ENCODE data around the gene LIMA1. TPM values are rescaled to one million over a fixed set of nuclear protein-coding genes. Genes with fewer than 3 reads are reported as not detected.

LIMA1 gene
- total RNA-seq, 2 donors from 2014 or later = 228 to 385 TPM

DNA sequence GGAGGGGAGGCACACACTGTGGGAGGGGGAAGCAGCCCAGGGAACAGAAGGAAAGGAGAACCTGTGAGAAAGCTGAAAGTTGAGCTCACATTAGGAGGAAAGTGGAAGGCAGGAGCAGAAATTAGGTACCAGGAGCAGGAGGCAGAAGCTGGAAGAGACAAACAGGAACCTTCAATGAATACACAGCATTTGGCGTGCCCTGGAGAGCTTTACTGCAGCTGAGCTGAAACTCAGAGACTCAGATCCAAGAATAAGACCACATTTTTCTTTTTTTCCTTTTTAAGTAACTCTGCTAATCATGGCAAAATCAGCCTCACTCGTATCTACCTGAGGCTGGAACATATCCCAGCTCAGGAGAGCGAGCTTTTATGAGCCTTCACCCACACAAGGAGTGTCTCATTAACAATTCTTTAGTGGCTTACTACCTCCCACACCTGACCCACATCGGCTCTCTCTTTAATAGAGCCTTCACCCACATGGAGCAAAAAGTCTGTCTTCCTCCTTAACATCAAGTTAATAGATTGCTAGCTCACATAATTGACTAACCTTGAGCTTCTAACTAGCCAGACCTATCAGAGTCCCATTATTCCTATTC, 97.9 kb downstream of the LIMA1 start:
- TF ChIP-seq, protein P1, sequence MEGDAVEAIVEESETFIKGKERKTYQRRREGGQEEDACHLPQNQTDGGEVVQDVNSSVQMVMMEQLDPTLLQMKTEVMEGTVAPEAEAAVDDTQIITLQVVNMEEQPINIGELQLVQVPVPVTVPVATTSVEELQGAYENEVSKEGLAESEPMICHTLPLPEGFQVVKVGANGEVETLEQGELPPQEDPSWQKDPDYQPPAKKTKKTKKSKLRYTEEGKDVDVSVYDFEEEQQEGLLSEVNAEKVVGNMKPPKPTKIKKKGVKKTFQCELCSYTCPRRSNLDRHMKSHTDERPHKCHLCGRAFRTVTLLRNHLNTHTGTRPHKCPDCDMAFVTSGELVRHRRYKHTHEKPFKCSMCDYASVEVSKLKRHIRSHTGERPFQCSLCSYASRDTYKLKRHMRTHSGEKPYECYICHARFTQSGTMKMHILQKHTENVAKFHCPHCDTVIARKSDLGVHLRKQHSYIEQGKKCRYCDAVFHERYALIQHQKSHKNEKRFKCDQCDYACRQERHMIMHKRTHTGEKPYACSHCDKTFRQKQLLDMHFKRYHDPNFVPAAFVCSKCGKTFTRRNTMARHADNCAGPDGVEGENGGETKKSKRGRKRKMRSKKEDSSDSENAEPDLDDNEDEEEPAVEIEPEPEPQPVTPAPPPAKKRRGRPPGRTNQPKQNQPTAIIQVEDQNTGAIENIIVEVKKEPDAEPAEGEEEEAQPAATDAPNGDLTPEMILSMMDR (IDR thresholded peaks at IDR 0.05) = no peak
- no peaks in the 10 kb centered on the region for H3K27me3 ChIP-seq
- DNase-seq = no peak
- H3K36me3 ChIP-seq = peaks cover 12% of the 10 kb centered on the region
- intact Hi-C loops (cut with DNase I) = no loop called here
- peaks cover 30% of the 10 kb centered on the region for H3K4me1 ChIP-seq
- H3K9ac ChIP-seq (ENCODE audit: low read depth in 2 of 2, low read length in 2 of 2) = peak overlapping the region in 1 of 2 donors; percentile 40
- no peak overlapping the region for H3K27ac ChIP-seq
- no peaks in the 10 kb centered on the region for H3K9me3 ChIP-seq
- no peak overlapping the region for H3K4me3 ChIP-seq

DNA sequence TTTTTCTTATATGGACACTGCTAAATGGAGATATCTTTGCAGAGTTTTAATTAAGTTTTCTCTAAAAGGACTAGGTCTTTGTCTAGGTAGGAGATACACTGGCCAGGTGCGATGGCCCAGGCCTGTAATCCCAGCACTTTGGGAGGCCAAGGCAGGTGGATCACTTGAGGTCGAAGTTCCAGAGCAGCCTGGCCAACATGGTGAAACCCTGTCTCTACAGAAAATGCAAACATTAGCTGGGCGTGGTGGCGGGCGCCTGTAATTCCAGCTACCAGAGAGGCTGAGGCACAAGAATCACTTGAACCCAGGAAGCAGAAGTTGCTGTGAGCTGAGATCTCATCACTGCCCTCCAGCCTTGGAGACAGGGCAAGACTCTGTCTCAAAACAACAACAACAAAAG, 99.1 kb downstream of the LIMA1 start:
- intact Hi-C loops (cut with DNase I) = no loop called here
- Histone ChIP-seq H3K9me3 (no peaks in the 10 kb centered on the region), H3K36me3 (peaks cover 18% of the 10 kb centered on the region), H3K27ac (no peak overlapping the region), H3K4me3 (no peak overlapping the region), H3K4me1 (peaks cover 27% of the 10 kb centered on the region), H3K9ac (ENCODE audit: low read depth in 2 of 2, low read length in 2 of 2) (no peak overlapping the region), H3K27me3 (no peaks in the 10 kb centered on the region)
- TF ChIP-seq, protein P1 (IDR thresholded peaks at IDR 0.05) = no peak
- DNase-seq = peak; percentile 59

DNA sequence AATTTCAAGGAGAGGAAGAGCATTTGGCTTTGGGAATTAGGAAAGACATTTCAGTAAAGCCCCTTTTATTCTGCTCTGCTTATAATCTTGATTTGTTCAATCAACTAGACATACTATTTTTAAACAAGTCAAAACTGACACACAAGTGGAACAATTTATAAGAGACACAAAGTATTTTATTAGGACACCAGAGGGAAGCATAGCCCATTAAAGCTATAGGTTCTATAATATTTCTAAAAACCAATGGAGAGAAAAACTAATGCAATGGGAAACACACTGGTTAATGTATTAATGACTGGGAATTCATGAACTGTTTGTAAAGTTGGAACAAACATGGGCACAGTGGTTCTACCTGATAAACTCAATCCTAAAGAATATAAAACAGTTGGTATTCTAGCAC, 100.9 kb downstream of the LIMA1 start:
- Histone ChIP-seq H3K27me3 (no peaks in the 10 kb centered on the region), H3K9ac (ENCODE audit: low read depth in 2 of 2, low read length in 2 of 2) (no peak overlapping the region), H3K4me1 (peaks cover 16% of the 10 kb centered on the region), H3K27ac (no peak overlapping the region), H3K9me3 (no peaks in the 10 kb centered on the region), H3K36me3 (peaks cover 14% of the 10 kb centered on the region), H3K4me3 (no peak overlapping the region)
- DNase-seq = no peak
- intact Hi-C loops (cut with DNase I) = no loop called here
- TF ChIP-seq, protein P1 (IDR thresholded peaks at IDR 0.05) = no peak

DNA sequence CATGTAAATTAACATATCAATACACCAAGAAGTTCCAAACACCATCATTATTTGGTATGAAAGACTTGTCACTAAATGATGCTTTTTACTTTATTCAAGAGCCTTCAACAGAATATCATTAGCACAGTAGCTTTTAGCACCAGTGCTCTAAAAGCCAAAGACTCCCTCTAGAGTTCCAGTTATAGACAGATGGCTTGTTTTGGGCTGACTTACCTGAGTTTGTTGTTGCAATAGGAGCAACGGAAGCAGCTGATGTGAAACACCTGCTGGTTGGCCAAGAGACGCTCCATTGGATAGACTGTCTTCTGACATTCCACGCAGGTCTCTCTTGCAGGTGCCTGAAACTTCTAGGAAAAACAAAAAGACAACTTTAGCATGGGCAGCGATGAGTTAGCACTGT, 101.6 kb downstream of the LIMA1 start:
- Histone ChIP-seq H3K9ac (ENCODE audit: low read depth in 2 of 2, low read length in 2 of 2) (no peak overlapping the region), H3K27me3 (no peaks in the 10 kb centered on the region), H3K9me3 (no peaks in the 10 kb centered on the region), H3K36me3 (peaks cover 14% of the 10 kb centered on the region), H3K27ac (no peak overlapping the region), H3K4me1 (peaks cover 15% of the 10 kb centered on the region), H3K4me3 (no peak overlapping the region)
- no peak for DNase-seq
- TF ChIP-seq, protein P1 (IDR thresholded peaks at IDR 0.05) = no peak
- intact Hi-C loops (cut with DNase I) = no loop called here

DNA sequence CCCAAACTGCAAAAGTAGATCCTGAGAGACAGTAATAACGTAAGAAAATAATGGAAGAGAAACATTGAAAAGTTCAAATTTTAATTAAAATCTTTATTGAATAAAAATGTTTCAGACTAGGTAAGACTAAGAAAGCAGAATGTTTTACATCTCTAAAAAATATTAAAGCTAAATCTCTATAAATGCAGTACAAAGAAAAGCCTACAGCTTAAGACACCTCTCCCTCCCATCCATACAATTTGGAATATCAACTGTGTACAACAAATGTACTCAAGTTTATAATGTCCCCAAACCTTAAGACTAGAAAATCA, 107.6 kb downstream of the LIMA1 start:
- intact Hi-C loops (cut with DNase I) = loop anchor here (5.0 kb wide), 2 partner anchors 43 to 98 kb away; no protein-coding TSS in a partner anchor
- DNase-seq = no peak
- Histone ChIP-seq H3K4me1 (no peaks in the 10 kb centered on the region), H3K27me3 (no peaks in the 10 kb centered on the region), H3K9me3 (no peaks in the 10 kb centered on the region), H3K9ac (ENCODE audit: low read depth in 2 of 2, low read length in 2 of 2) (no peak overlapping the region), H3K36me3 (peaks cover 8% of the 10 kb centered on the region), H3K27ac (no peak overlapping the region), H3K4me3 (no peak overlapping the region)
- TF ChIP-seq, protein P1 (IDR thresholded peaks at IDR 0.05) = no peak

Measured in colonic mucosa (tissue), 4 donors.